HG03108 (cell line): ENCODE data around the gene SREBF2.
"Not testable (repeated sequence)": the region's sequence is repeated elsewhere in the genome, so short reads cannot be mapped to it uniquely, and the experiment has no call there.

Source experiments
- ATAC-seq: cut with Tn5 transposase; IDR thresholded peaks from one replicate; pipeline ENCODE4 v1.9.1; 2021; ENCODE audit warnings: moderate library complexity; ENCODE audit not compliant: unreplicated experiment

Gene SREBF2

GRCh38 chr22:41939981-41940831, 107.3 kb downstream of the SREBF2 start:
- ATAC-seq, result peak; percentile 41

- ATAC-seq, result no peak
These were observed 108.2 kb downstream of the SREBF2 start for GRCh38 chr22:41940832-41941765.

GRCh38 chr22:41943661-41944209, 110.8 kb downstream of the SREBF2 start:
- no peak for ATAC-seq

- peak; percentile 59 for ATAC-seq
These were observed 113.9 kb downstream of the SREBF2 start, which contains the start of gene CENPM for GRCh38 chr22:41946629-41947423. TSS of gene CENPM (minus strand) at chr22:41947152. CDS start at chr22:41947076, 76 bp downstream.

- no peak for ATAC-seq
These were observed 114.6 kb downstream of the SREBF2 start for GRCh38 chr22:41947424-41948080.

- ATAC-seq, result no peak
These were observed 115.2 kb downstream of the SREBF2 start for GRCh38 chr22:41948142-41948541.

GRCh38 chr22:41948928-41949296, 116.0 kb downstream of the SREBF2 start:
- ATAC-seq, result not testable (repeated sequence)

- ATAC-seq, result no peak
These were observed 116.5 kb downstream of the SREBF2 start for GRCh38 chr22:41949297-41949965.

- no peak for ATAC-seq
These were observed 119.1 kb downstream of the SREBF2 start, which contains the start of gene SMIM45 for GRCh38 chr22:41951898-41952474. TSS of gene SMIM45 (plus strand) at chr22:41952150.

GRCh38 chr22:41952713-41953112, 119.8 kb downstream of the SREBF2 start:
- ATAC-seq, result no peak
